Caco-2 (cell line): ENCODE results near the gene RBM18. TPM values are rescaled to one million over a fixed set of nuclear protein-coding genes. Genes with fewer than 3 reads are reported as not detected.

Source experiments
- BruUV-seq: library from RNA; stranded (reverse); fragments of 400-500 nt; replicated peaks from 2 replicates; lab custom pipeline; 2021; lab: Mats Ljungman, UMichigan
- CTCF ChIA-PET: fragments of 300-600 bp; sonication (Branson Sonifier 250); formaldehyde crosslinking; loops from one replicate; lab custom pipeline; 2022; ENCODE audit warnings: antibody characterized with exemption; lab: Charles Lee
- POLR2A ChIA-PET: fragments of 300-600 bp; sonication (Branson Sonifier 250); formaldehyde crosslinking; loops from one replicate; lab custom pipeline; 2022; ENCODE audit warnings: antibody characterized with exemption; lab: Charles Lee
- DNase-seq, 2 experiments: peaks; one replicate each; pipeline versions ENCODE4 v3.0.0 to v3.0.0-alpha.2; 2020 to 2022
- H3K27me3 ChIP-seq: replicated peaks from 2 replicates; pipeline ENCODE4 v1.6.0; 2011; ENCODE audit warnings: low read length; ENCODE audit not compliant: control insufficient read depth, insufficient read depth
- H3K36me3 ChIP-seq: 2 replicates; pipeline ENCODE4 v1.5.1; 2011; ENCODE audit warnings: low read length; ENCODE audit not compliant: control insufficient read depth, insufficient read depth
- H3K4me1 ChIP-seq: fragments of 250-450 bp; sonication (Bioruptor Pico); 2 replicates; pipeline ENCODE4 v1.5.1; 2020; ENCODE audit warnings: mild to moderate bottlenecking
- H3K4me3 ChIP-seq: 2 replicates; pipeline ENCODE4 v1.5.1; 2011; ENCODE audit warnings: low read depth, mild to moderate bottlenecking, control low read depth, low read length
- H3K9me3 ChIP-seq: fragments of 250-450 bp; sonication (Bioruptor Pico); 2 replicates; pipeline ENCODE4 v1.5.1; 2020; ENCODE audit warnings: mild to moderate bottlenecking, moderate library complexity
- H3K27ac Mint-ChIP-seq: one replicate; pipeline ENCODE4 v1.8.0; 2022; ENCODE audit warnings: mixed read lengths; ENCODE audit not compliant: unreplicated experiment
- H3K27me3 Mint-ChIP-seq: one replicate; pipeline ENCODE4 v1.8.0; 2022; ENCODE audit warnings: mixed read lengths; ENCODE audit not compliant: insufficient read depth, unreplicated experiment
- H3K36me3 Mint-ChIP-seq: one replicate; pipeline ENCODE4 v1.8.0; 2022; ENCODE audit warnings: mild to moderate bottlenecking, mixed read lengths; ENCODE audit not compliant: insufficient read depth, unreplicated experiment
- H3K4me1 Mint-ChIP-seq: one replicate; pipeline ENCODE4 v1.8.0; 2022; ENCODE audit warnings: low read depth, mixed read lengths; ENCODE audit not compliant: unreplicated experiment
- H3K4me3 Mint-ChIP-seq: one replicate; pipeline ENCODE4 v1.8.0; 2022; ENCODE audit warnings: mild to moderate bottlenecking, moderate library complexity, mixed read lengths; ENCODE audit not compliant: unreplicated experiment
- H3K9me3 Mint-ChIP-seq: one replicate; pipeline ENCODE4 v1.8.0; 2022; ENCODE audit warnings: mixed read lengths; ENCODE audit not compliant: unreplicated experiment
- CTCF ChIP-seq, 2 experiments: fragments of 200-600 bp in 1 of 2; IDR thresholded peaks; 1 replicate in 1 of 2; 2 replicates in 1 of 2; pipeline versions ENCODE4 v1.5.1 to v1.8.0; 2011 to 2022; ENCODE audit warnings: antibody characterized with exemption in 1 of 2, control low read depth in 1 of 2, inconsistent platforms in 1 of 2, low read depth in 1 of 2, low read length in 1 of 2, mild to moderate bottlenecking in 1 of 2, moderate library complexity in 1 of 2; ENCODE audit not compliant: insufficient read depth in 1 of 2, severe bottlenecking in 1 of 2, unreplicated experiment in 1 of 2
- intact Hi-C: fragments of 100-400 bp; cut with micrococcal nuclease; formaldehyde crosslinking; loops from one replicate; pipeline ENCODE4 v1.10.0; 2022; ENCODE audit not compliant: unreplicated experiment
- total RNA-seq: library from RNA; stranded (reverse); gene quantifications from 2 replicates; pipeline ENCODE4 v1.2.3, GENCODE V29; 2022

Gene RBM18
- total RNA-seq, 1 experiment from 2014 or later = 20.6 TPM

- CTCF ChIA-PET = no interaction called here
- Mint-ChIP-seq H3K4me1 (no peaks in the 10 kb centered on the region), H3K9me3 (no peaks in the 10 kb centered on the region), H3K27ac (no peak overlapping the region), H3K4me3 (no peak overlapping the region), H3K36me3 (no peaks in the 10 kb centered on the region), H3K27me3 (peaks cover 8% of the 10 kb centered on the region)
- 0 out of 2 replicates have a peak, but pooled peaks cover 8% of the 10 kb centered on the region for H3K4me1 ChIP-seq
- peaks cover 1% of the 10 kb centered on the region; the same call in 1 of the 2 replicates for H3K27me3 ChIP-seq
- no peak overlapping the region for H3K4me3 ChIP-seq
- H3K36me3 ChIP-seq = no peaks in the 10 kb centered on the region
- no TSS peak for BruUV-seq
- no peak for DNase-seq
- no peak for TF ChIP-seq CTCF (IDR thresholded peaks at IDR 0.05; ENCODE audit: insufficient read depth in 1 of 2, low read depth in 1 of 2, low read length in 1 of 2, severe bottlenecking in 1 of 2, unreplicated experiment in 1 of 2)
- intact Hi-C loops = no loop called here
- H3K9me3 ChIP-seq = no peaks in the 10 kb centered on the region
- POLR2A ChIA-PET = no interaction called here
Observed at GRCh38 chr9:122229485-122229837, 35.2 kb downstream of the RBM18 start.

GRCh38 chr9:122228568-122229484 is 35.8 kb downstream of the RBM18 start, which contains the start of gene LHX6:
TSS of gene LHX6 (minus strand) at chr9:122228957. CDS start at chr9:122228740, 217 bp downstream.
- POLR2A ChIA-PET = interaction anchor here (0.6 kb wide), 1 partner anchor 17 kb away, joined by 8 read pairs; no protein-coding TSS in a partner anchor
- intact Hi-C loops = no loop called here
- Histone ChIP-seq H3K36me3 (no peaks in the 10 kb centered on the region), H3K4me3 (peak within 1 kb of the TSS; percentile 47), H3K27me3 (peaks cover 1% of the 10 kb centered on the region; the same call in 1 of the 2 replicates), H3K4me1 (0 out of 2 replicates have a peak, but pooled peaks cover 8% of the 10 kb centered on the region), H3K9me3 (no peaks in the 10 kb centered on the region)
- Mint-ChIP-seq H3K9me3 (no peaks in the 10 kb centered on the region), H3K4me1 (no peaks in the 10 kb centered on the region), H3K4me3 (no peak within 1 kb of the TSS), H3K27me3 (peaks cover 5% of the 10 kb centered on the region), H3K27ac (no peak within 1 kb of the TSS), H3K36me3 (no peaks in the 10 kb centered on the region)
- TF ChIP-seq CTCF (IDR thresholded peaks at IDR 0.05; ENCODE audit: insufficient read depth in 1 of 2, low read depth in 1 of 2, low read length in 1 of 2, severe bottlenecking in 1 of 2, unreplicated experiment in 1 of 2) = no peak
- CTCF ChIA-PET = interaction anchor here (1.0 kb wide), 1 partner anchor 492 kb away, joined by 4 read pairs; no protein-coding TSS in a partner anchor
- BruUV-seq = no TSS peak
- DNase-seq = peak in 1 of 2 experiments; percentile 43

- Histone ChIP-seq H3K27me3 (peaks cover 1% of the 10 kb centered on the region; the same call in 1 of the 2 replicates), H3K4me3 (peak overlapping the region; percentile 47), H3K4me1 (0 out of 2 replicates have a peak, but pooled peaks cover 8% of the 10 kb centered on the region), H3K36me3 (no peaks in the 10 kb centered on the region), H3K9me3 (no peaks in the 10 kb centered on the region)
- POLR2A ChIA-PET = interaction anchor here (0.6 kb wide), 1 partner anchor 16 kb away, joined by 8 read pairs; no protein-coding TSS in a partner anchor
- DNase-seq = no peak
- H3K27me3 Mint-ChIP-seq = peaks cover 5% of the 10 kb centered on the region
- H3K36me3 Mint-ChIP-seq = no peaks in the 10 kb centered on the region
- no peak overlapping the region for H3K27ac Mint-ChIP-seq
- CTCF ChIA-PET = interaction anchor here (1.0 kb wide), 1 partner anchor 492 kb away, joined by 4 read pairs; no protein-coding TSS in a partner anchor
- no TSS peak for BruUV-seq
- no peaks in the 10 kb centered on the region for H3K9me3 Mint-ChIP-seq
- no peaks in the 10 kb centered on the region for H3K4me1 Mint-ChIP-seq
- no peak overlapping the region for H3K4me3 Mint-ChIP-seq
- no peak for TF ChIP-seq CTCF (IDR thresholded peaks at IDR 0.05; ENCODE audit: insufficient read depth in 1 of 2, low read depth in 1 of 2, low read length in 1 of 2, severe bottlenecking in 1 of 2, unreplicated experiment in 1 of 2)
- intact Hi-C loops = no loop called here
Observed at GRCh38 chr9:122228191-122228567, 36.5 kb downstream of the RBM18 start.
